ENCODE measurements around the gene FSCN2.

DNA sequence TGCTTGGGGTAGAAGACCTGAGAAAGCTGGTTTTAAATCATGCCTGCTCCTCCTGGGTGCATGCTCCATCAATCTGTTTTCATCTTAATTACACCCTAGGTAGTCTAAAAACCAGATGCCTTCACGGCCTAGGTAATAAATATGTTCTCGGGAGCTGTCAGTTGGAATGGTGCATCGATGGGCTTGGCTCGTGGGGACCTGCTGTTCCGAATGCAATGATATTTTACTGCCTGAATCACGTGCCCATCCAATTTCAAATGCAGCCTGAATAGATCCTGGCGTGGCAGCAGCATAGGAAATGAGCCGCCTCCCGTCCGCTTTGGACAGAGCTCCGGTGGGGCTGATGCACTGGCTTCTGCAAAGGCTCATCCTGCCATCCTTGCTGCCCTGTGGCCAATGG lies 42.8 kb downstream of the FSCN2 start:
- TF ChIP-seq RFX5 (IDR thresholded peaks at IDR 0.05; ENCODE audit: low read depth, low read length) (no peak), SMC3 (IDR thresholded peaks at IDR 0.05; ENCODE audit: low read depth, low read length) (no peak), CEBPB (IDR thresholded peaks at IDR 0.05; ENCODE audit: low read depth, low read length) (no peak), MAZ (IDR thresholded peaks at IDR 0.05; ENCODE audit: borderline replicate concordance, low read depth, low read length) (no peak), BHLHE40 (IDR thresholded peaks at IDR 0.05; ENCODE audit: low read depth, low read length) (no peak), MAFK (IDR thresholded peaks at IDR 0.05; ENCODE audit: low read depth, low read length) (no peak), POLR2A (IDR thresholded peaks at IDR 0.05; ENCODE audit: low read depth, low read length) (no peak), RAD21 (IDR thresholded peaks at IDR 0.05; ENCODE audit: low read length) (no peak), MXI1 (IDR thresholded peaks at IDR 0.05; ENCODE audit: borderline replicate concordance, low read depth, low read length) (no peak), RCOR1 (IDR thresholded peaks at IDR 0.05; ENCODE audit: insufficient replicate concordance, low read length) (no peak), NFE2L2 (IDR thresholded peaks at IDR 0.05; ENCODE audit: low read depth, low read length) (no peak)
- TF ChIP-seq, protein P1, sequence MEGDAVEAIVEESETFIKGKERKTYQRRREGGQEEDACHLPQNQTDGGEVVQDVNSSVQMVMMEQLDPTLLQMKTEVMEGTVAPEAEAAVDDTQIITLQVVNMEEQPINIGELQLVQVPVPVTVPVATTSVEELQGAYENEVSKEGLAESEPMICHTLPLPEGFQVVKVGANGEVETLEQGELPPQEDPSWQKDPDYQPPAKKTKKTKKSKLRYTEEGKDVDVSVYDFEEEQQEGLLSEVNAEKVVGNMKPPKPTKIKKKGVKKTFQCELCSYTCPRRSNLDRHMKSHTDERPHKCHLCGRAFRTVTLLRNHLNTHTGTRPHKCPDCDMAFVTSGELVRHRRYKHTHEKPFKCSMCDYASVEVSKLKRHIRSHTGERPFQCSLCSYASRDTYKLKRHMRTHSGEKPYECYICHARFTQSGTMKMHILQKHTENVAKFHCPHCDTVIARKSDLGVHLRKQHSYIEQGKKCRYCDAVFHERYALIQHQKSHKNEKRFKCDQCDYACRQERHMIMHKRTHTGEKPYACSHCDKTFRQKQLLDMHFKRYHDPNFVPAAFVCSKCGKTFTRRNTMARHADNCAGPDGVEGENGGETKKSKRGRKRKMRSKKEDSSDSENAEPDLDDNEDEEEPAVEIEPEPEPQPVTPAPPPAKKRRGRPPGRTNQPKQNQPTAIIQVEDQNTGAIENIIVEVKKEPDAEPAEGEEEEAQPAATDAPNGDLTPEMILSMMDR (conservative IDR thresholded peaks at IDR 0.05; ENCODE audit: low read depth, low read length), result no peak
- TF ChIP-seq, protein P2, sequence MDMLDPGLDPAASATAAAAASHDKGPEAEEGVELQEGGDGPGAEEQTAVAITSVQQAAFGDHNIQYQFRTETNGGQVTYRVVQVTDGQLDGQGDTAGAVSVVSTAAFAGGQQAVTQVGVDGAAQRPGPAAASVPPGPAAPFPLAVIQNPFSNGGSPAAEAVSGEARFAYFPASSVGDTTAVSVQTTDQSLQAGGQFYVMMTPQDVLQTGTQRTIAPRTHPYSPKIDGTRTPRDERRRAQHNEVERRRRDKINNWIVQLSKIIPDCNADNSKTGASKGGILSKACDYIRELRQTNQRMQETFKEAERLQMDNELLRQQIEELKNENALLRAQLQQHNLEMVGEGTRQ (IDR thresholded peaks at IDR 0.05; ENCODE audit: low read depth, low read length), result no peak
- TF ChIP-seq, protein P3, sequence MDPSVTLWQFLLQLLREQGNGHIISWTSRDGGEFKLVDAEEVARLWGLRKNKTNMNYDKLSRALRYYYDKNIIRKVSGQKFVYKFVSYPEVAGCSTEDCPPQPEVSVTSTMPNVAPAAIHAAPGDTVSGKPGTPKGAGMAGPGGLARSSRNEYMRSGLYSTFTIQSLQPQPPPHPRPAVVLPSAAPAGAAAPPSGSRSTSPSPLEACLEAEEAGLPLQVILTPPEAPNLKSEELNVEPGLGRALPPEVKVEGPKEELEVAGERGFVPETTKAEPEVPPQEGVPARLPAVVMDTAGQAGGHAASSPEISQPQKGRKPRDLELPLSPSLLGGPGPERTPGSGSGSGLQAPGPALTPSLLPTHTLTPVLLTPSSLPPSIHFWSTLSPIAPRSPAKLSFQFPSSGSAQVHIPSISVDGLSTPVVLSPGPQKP (IDR thresholded peaks at IDR 0.05; ENCODE audit: borderline replicate concordance, low read depth, low read length), result no peak

Data from IMR-90 (cell line).